Measurements from ENCODE around the gene CLCN1.

GRCh38 chr7:143334244-143334643 is 18.3 kb downstream of the CLCN1 start:
- TF ChIP-seq CTCF (IDR thresholded peaks at IDR 0.05): no peak
- TF ChIP-seq POLR2A (IDR thresholded peaks at IDR 0.05): no peak
- TF ChIP-seq POLR2AphosphoS5 (IDR thresholded peaks at IDR 0.05): no peak

Measured in prostate gland (tissue), 2 donors.